Measurements from ENCODE around the gene UCN3. TPM values are rescaled to one million over a fixed set of nuclear protein-coding genes. Genes with fewer than 3 reads are reported as not detected.

The UCN3 gene
- total and polyA plus RNA-seq, 10 of the 15 experiments (the other 5 are each of a cell fraction or from before 2014, with no cell fraction given) = not detected

DNA sequence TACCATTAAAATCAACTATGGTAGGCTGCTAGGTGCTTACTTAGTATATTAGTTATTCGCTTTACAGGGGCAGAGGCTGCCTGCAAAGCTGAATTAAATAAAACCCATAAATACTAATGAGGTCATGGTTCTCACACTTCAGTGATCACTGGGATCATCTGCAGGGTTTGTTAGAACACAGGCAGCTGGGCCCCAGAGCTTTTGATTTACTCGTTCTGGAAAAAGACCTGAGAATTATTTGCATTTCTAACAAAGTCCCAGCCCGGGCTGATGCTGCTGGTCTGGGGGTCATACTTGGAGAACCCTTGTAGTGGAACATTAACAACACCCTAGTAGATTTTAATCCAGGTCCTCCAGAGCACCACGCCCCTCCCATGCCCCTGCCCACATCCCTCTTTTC, 8.5 kb downstream of the UCN3 start:
- in situ Hi-C loops (cut with MboI) = no loop called here
- no peak overlapping the region for H3K4me3 ChIP-seq
- FAIRE-seq (no peak), ATAC-seq (no peak), DNase-seq (ENCODE audit: low read depth, low spot score) (no peak)
- POLR2A ChIA-PET = no interaction called here
- no peaks in the 10 kb centered on the region for H3K79me2 ChIP-seq (ENCODE audit: control insufficient read depth, insufficient read depth, low read length)
- SMC1A ChIA-PET (ENCODE audit: uncharacterized antibody, unreplicated experiment) = no interaction called here
- no peaks in the 10 kb centered on the region for H3K4me1 ChIP-seq (ENCODE audit: control insufficient read depth, insufficient read depth, low read length)
- RAD21 ChIA-PET (ENCODE audit: unreplicated experiment) = no interaction called here
- H3K36me3 ChIP-seq (ENCODE audit: control insufficient read depth in 2 of 2, insufficient read depth in 2 of 2, low read length in 1 of 2) = no peaks in the 10 kb centered on the region
- no peak overlapping the region for H3K9ac ChIP-seq (ENCODE audit: control insufficient read depth, insufficient read depth, low read length)
- H2AFZ ChIP-seq (ENCODE audit: control insufficient read depth, low read depth, low read length) = no peak overlapping the region
- no TSS peak for BruUV-seq (replicated peaks)
- H4K20me1 ChIP-seq (ENCODE audit: control insufficient read depth, insufficient read depth) = no peaks in the 10 kb centered on the region
- H3K27ac ChIP-seq (ENCODE audit: control insufficient read depth, insufficient read depth) = no peak overlapping the region
- no peak overlapping the region for H3K4me2 ChIP-seq (ENCODE audit: control insufficient read depth, insufficient read depth)
- intact Hi-C loops (cut with micrococcal nuclease; ENCODE audit: unreplicated experiment) = no loop called here
- TF ChIP-seq SIN3A (IDR thresholded peaks at IDR 0.05; ENCODE audit: low read depth, low read length) = no peak
- TF ChIP-seq HSF1 (IDR thresholded peaks at IDR 0.05; ENCODE audit: low read depth, low read length) = no peak
- no peak for TF ChIP-seq MYB (IDR thresholded peaks at IDR 0.05; ENCODE audit: borderline replicate concordance, low read depth, low read length)
- TF ChIP-seq, protein P1, sequence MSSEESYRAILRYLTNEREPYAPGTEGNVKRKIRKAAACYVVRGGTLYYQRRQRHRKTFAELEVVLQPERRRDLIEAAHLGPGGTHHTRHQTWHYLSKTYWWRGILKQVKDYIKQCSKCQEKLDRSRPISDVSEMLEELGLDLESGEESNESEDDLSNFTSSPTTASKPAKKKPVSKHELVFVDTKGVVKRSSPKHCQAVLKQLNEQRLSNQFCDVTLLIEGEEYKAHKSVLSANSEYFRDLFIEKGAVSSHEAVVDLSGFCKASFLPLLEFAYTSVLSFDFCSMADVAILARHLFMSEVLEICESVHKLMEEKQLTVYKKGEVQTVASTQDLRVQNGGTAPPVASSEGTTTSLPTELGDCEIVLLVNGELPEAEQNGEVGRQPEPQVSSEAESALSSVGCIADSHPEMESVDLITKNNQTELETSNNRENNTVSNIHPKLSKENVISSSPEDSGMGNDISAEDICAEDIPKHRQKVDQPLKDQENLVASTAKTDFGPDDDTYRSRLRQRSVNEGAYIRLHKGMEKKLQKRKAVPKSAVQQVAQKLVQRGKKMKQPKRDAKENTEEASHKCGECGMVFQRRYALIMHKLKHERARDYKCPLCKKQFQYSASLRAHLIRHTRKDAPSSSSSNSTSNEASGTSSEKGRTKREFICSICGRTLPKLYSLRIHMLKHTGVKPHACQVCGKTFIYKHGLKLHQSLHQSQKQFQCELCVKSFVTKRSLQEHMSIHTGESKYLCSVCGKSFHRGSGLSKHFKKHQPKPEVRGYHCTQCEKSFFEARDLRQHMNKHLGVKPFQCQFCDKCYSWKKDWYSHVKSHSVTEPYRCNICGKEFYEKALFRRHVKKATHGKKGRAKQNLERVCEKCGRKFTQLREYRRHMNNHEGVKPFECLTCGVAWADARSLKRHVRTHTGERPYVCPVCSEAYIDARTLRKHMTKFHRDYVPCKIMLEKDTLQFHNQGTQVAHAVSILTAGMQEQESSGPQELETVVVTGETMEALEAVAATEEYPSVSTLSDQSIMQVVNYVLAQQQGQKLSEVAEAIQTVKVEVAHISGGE (CRISPR knock-in tag; IDR thresholded peaks at IDR 0.05) = no peak
- TF ChIP-seq CEBPB (IDR thresholded peaks at IDR 0.05; ENCODE audit: borderline replicate concordance in 1 of 2, low read depth in 2 of 2, low read length in 2 of 2) = no peak
- TF ChIP-seq RFX5 (IDR thresholded peaks at IDR 0.05; ENCODE audit: low read depth, low read length) = no peak
- TF ChIP-seq, protein P2, sequence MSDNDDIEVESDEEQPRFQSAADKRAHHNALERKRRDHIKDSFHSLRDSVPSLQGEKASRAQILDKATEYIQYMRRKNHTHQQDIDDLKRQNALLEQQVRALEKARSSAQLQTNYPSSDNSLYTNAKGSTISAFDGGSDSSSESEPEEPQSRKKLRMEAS (IDR thresholded peaks at IDR 0.05; ENCODE audit: low read depth, low read length) = no peak
- no peaks in the 10 kb centered on the region for H3K27me3 ChIP-seq (replicated peaks in 1 of 2; ENCODE audit: control insufficient read depth in 2 of 2, insufficient read depth in 2 of 2, low read length in 1 of 2)
- no peaks in the 10 kb centered on the region; the same call in 2 of the 3 replicates for H3K9me3 ChIP-seq (replicated peaks; ENCODE audit: control insufficient read depth, insufficient read depth, low read length)
- 21% methylated on average over 4 of the region's 4 CpGs for WGBS (ENCODE audit: insufficient coverage, insufficient replicate concordance, low lambda C conversion rate, missing lambda C conversion rate)
- CTCF ChIA-PET = no interaction called here

All from GM12878 (cell line).